Measurements from ENCODE around the gene KCNIP1. TPM values are rescaled to one million over a fixed set of nuclear protein-coding genes. Genes with fewer than 3 reads are reported as not detected.
A peak's percentile ranks its signal among the peaks of the same experiment; 100 is the strongest.

KCNIP1 gene
- total and polyA plus RNA-seq, 10 of the 15 experiments (the other 5 are each of a cell fraction or from before 2014, with no cell fraction given) = not detected

- TF ChIP-seq CBFB (IDR thresholded peaks at IDR 0.05; ENCODE audit: low read depth) = no peak
Observed at GRCh38 chr5:170632266-170632984, 128.6 kb downstream of the KCNIP1 start (continued).

GRCh38 chr5:170632985-170633234, 129.1 kb downstream of the KCNIP1 start:
- peak; percentile 69 for TF ChIP-seq RAD21 (IDR thresholded peaks at IDR 0.05; ENCODE audit: insufficient read depth, low read depth, low read length)
- peak; percentile 49; the same call in 1 of the 2 replicates for TF ChIP-seq YY1 (IDR thresholded peaks at IDR 0.05; ENCODE audit: low read depth, low read length)
- peak; percentile 88 to 96 (median 89) for TF ChIP-seq CTCF (IDR thresholded peaks at IDR 0.05 in 2 of 3, conservative IDR thresholded peaks at IDR 0.05 in 1 of 3; ENCODE audit: control insufficient read depth in 2 of 3, extremely low read depth in 1 of 3, insufficient read depth in 1 of 3, low read depth in 3 of 3, low read length in 3 of 3)
- no peak for TF ChIP-seq SUZ12 (IDR thresholded peaks at IDR 0.05; ENCODE audit: unreplicated experiment)
- peak; percentile 82 for TF ChIP-seq SMC3 (IDR thresholded peaks at IDR 0.05; ENCODE audit: borderline replicate concordance, low read length)
- Histone ChIP-seq H3K9me3 (replicated peaks; ENCODE audit: control insufficient read depth, insufficient read depth, low read length) (no peaks in the 10 kb centered on the region), H3K4me2 (ENCODE audit: control insufficient read depth, insufficient read depth) (no peak overlapping the region), H2AFZ (ENCODE audit: control insufficient read depth, low read depth, low read length) (no peak overlapping the region), H3K36me3 (ENCODE audit: control insufficient read depth in 2 of 2, insufficient read depth in 2 of 2, low read length in 1 of 2) (no peaks in the 10 kb centered on the region), H3K4me3 (no peak overlapping the region), H3K4me1 (ENCODE audit: control insufficient read depth, insufficient read depth, low read length) (no peaks in the 10 kb centered on the region), H3K27ac (ENCODE audit: control insufficient read depth, insufficient read depth) (no peak overlapping the region), H3K79me2 (ENCODE audit: control insufficient read depth, insufficient read depth, low read length) (no peaks in the 10 kb centered on the region), H4K20me1 (ENCODE audit: control insufficient read depth, insufficient read depth) (no peaks in the 10 kb centered on the region), H3K27me3 (replicated peaks in 1 of 2; ENCODE audit: control insufficient read depth in 2 of 2, insufficient read depth in 2 of 2, low read length in 1 of 2) (no peaks in the 10 kb centered on the region; a peak in 1 of 4 replicates), H3K9ac (ENCODE audit: control insufficient read depth, insufficient read depth, low read length) (no peak overlapping the region)
- 1% methylated on average over 10 of the region's 12 CpGs for WGBS (ENCODE audit: insufficient coverage, insufficient replicate concordance, low lambda C conversion rate, missing lambda C conversion rate)
- SMC1A ChIA-PET (ENCODE audit: uncharacterized antibody, unreplicated experiment) = interaction anchor here (1.0 to 4.5 kb wide), 2 partner anchors 35 to 198 kb away, joined by 3 to 25 read pairs; no protein-coding TSS in a partner anchor
- CTCF ChIA-PET = interaction anchor here (1.0 to 6.5 kb wide), 5 partner anchors 9 to 222 kb away, joined by 3 to 76 read pairs (median 4); no protein-coding TSS in a partner anchor
- in situ Hi-C loops (cut with MboI) = no loop called here
- POLR2A ChIA-PET = no interaction called here
- DNase-seq (ENCODE audit: low read depth, low spot score) (no peak), ATAC-seq (peak; percentile 88), FAIRE-seq (peak; percentile 64)
- intact Hi-C loops (cut with micrococcal nuclease; ENCODE audit: unreplicated experiment) = loop anchor here (1.0 to 2.0 kb wide), 3 partner anchors 29 to 406 kb away; no protein-coding TSS in a partner anchor
- RAD21 ChIA-PET (ENCODE audit: unreplicated experiment) = interaction anchor here (1.1 to 2.0 kb wide), 2 partner anchors 198 to 407 kb away, joined by 3 to 8 read pairs; no protein-coding TSS in a partner anchor
- no TSS peak for BruUV-seq (replicated peaks)

Data from GM12878 (cell line).